A673 (cell line): ENCODE measurements around the gene GRIA1. TPM values are rescaled to one million over a fixed set of nuclear protein-coding genes. Genes with fewer than 3 reads are reported as not detected.
A peak's percentile ranks its signal among the peaks of the same experiment; 100 is the strongest.

Experiments used
- BruUV-seq: library from RNA; stranded (reverse); fragments of 400-500 nt; replicated peaks from 2 replicates; lab custom pipeline; 2021; lab: Mats Ljungman, UMichigan
- CTCF ChIA-PET: fragments of 300-600 bp; sonication (Branson Sonifier 250); formaldehyde crosslinking; loops from one replicate; lab custom pipeline; 2022; ENCODE audit warnings: antibody characterized with exemption; lab: Charles Lee
- POLR2A ChIA-PET: fragments of 300-600 bp; sonication (Branson Sonifier 250); formaldehyde crosslinking; loops from one replicate; lab custom pipeline; 2022; ENCODE audit warnings: antibody characterized with exemption; ENCODE audit not compliant: low non-redundant PET; lab: Charles Lee
- DNase-seq: peaks from one replicate; pipeline ENCODE4 v3.0.0-alpha.2; 2015; ENCODE audit warnings: low spot score
- H3K27ac ChIP-seq: fragments of 200-600 bp; sonication (generic); 2 replicates; pipeline ENCODE4 v1.5.1; 2016; ENCODE audit warnings: mixed run types, low read depth, mild to moderate bottlenecking, mixed read lengths, antibody characterized with exemption, low read length; ENCODE audit not compliant: poor library complexity, severe bottlenecking
- H3K27me3 ChIP-seq: fragments of 200-600 bp; sonication (generic); replicated peaks from 2 replicates; pipeline ENCODE4 v1.6.1; 2017; ENCODE audit warnings: mixed run types, low read depth, mild to moderate bottlenecking, mixed read lengths, antibody characterized with exemption, low read length; ENCODE audit not compliant: insufficient read depth, poor library complexity
- H3K36me3 ChIP-seq: fragments of 200-600 bp; sonication (generic); 2 replicates; pipeline ENCODE4 v1.6.1; 2016; ENCODE audit warnings: mixed run types, mild to moderate bottlenecking, mixed read lengths, antibody characterized with exemption, low read length; ENCODE audit not compliant: insufficient read depth, poor library complexity, severe bottlenecking
- H3K4me1 ChIP-seq: fragments of 200-600 bp; sonication (generic); 2 replicates; pipeline ENCODE4 v1.6.1; 2017; ENCODE audit warnings: mixed run types, mild to moderate bottlenecking, mixed read lengths, antibody characterized with exemption, low read length; ENCODE audit not compliant: insufficient read depth, poor library complexity, severe bottlenecking
- H3K4me3 ChIP-seq: fragments of 200-600 bp; sonication (generic); 2 replicates; pipeline ENCODE4 v1.5.1; 2016; ENCODE audit warnings: low read depth, mixed run types, mild to moderate bottlenecking, mixed read lengths, low read length; ENCODE audit not compliant: poor library complexity, severe bottlenecking
- H3K9me3 ChIP-seq: fragments of 200-600 bp; sonication (generic); 2 replicates; pipeline ENCODE4 v1.6.1; 2016; ENCODE audit warnings: mixed run types, low read depth, mild to moderate bottlenecking, mixed read lengths, antibody characterized with exemption, low read length; ENCODE audit not compliant: poor library complexity, severe bottlenecking
- CTCF ChIP-seq: fragments of 300-800, 200-600 bp; sonication (generic); conservative IDR thresholded peaks from 2 replicates; pipeline ENCODE4 v1.5.1; 2017; ENCODE audit warnings: low read depth, mild to moderate bottlenecking, antibody characterized with exemption, low read length, moderate library complexity, mixed read lengths
- EZH2 ChIP-seq: fragments of 200-600 bp; sonication (generic); IDR thresholded peaks from 2 replicates; pipeline ENCODE4 v1.6.1; 2017; ENCODE audit warnings: borderline replicate concordance, low read depth, mild to moderate bottlenecking, mixed read lengths, antibody characterized with exemption, low read length; ENCODE audit not compliant: poor library complexity, severe bottlenecking
- intact Hi-C: fragments of 100-400 bp; cut with micrococcal nuclease; formaldehyde crosslinking; loops from one replicate; pipeline ENCODE4 v1.10.0; 2022; ENCODE audit not compliant: unreplicated experiment
- total RNA-seq: library from RNA; stranded (reverse); gene quantifications from 2 replicates; pipeline ENCODE4 v1.2.3, GENCODE V29; 2021

The GRIA1 gene
- total RNA-seq, 1 experiment from 2014 or later, result 0.69 TPM

DNA sequence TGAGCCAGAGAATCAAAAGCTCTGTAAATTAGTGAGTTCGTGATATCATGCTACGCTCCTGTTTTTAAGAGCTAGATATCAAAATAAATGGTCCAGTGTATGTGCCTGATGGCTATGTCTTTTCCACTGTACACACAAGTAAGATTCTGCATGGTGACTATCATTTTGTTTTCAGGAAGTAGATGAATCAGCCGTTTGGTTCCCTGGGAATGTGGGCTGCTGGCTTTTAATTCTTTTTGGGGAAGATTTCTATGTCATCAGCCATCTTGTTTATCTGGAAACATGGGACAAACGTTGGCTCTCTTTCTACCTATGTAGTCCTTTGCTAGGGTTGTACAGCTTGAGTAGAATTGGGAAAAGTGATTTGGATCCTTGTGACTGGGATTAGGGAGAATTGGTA is 126.7 kb downstream of the GRIA1 start:
- intact Hi-C loops, result no loop called here
- H3K36me3 ChIP-seq, result no peaks in the 10 kb centered on the region
- no peaks in the 10 kb centered on the region for H3K27me3 ChIP-seq
- BruUV-seq, result no TSS peak
- no peak for DNase-seq
- no peak for TF ChIP-seq CTCF
- no peaks in the 10 kb centered on the region for H3K9me3 ChIP-seq
- peaks cover 5% of the 10 kb centered on the region for H3K4me1 ChIP-seq
- ChIA-PET CTCF (no interaction called here), POLR2A (no interaction called here)
- no peak overlapping the region for H3K27ac ChIP-seq
- no peak overlapping the region for H3K4me3 ChIP-seq

- CTCF ChIA-PET, result no interaction called here
- intact Hi-C loops, result no loop called here
- no peak overlapping the region for H3K27ac ChIP-seq
Observed at GRCh38 chr5:153618307-153618706, 127.8 kb downstream of the GRIA1 start.

DNA sequence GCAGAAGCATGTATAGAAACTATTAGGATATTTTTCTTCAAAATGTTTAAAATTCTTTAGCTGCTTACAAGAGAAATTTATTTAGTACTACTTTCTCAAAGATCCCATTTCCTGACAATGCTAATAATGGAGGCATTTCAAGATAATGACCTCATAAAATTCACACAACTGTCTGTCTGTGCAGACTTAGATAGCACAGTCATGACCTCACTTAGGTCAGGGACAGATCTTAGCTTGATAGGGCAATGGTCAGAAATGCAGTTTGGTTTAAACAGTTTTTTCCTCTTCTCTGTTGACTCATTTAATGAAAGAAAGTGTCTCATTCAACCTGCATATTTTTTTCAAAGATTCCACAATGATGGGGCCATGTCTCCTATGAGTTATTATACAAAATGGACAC is 128.4 kb downstream of the GRIA1 start:
- no peaks in the 10 kb centered on the region for H3K27me3 ChIP-seq
- POLR2A ChIA-PET, result no interaction called here
- H3K36me3 ChIP-seq, result no peaks in the 10 kb centered on the region
- TF ChIP-seq CTCF (no peak), EZH2 (no peak)
- peaks cover 5% of the 10 kb centered on the region for H3K4me1 ChIP-seq
- no peak overlapping the region for H3K4me3 ChIP-seq
- intact Hi-C loops, result no loop called here
- no peak for DNase-seq
- BruUV-seq, result no TSS peak
- no peak overlapping the region for H3K27ac ChIP-seq
- CTCF ChIA-PET, result no interaction called here
- no peaks in the 10 kb centered on the region for H3K9me3 ChIP-seq

More at GRCh38 chr5:153618307-153618706, 127.8 kb downstream of the GRIA1 start:
- no peaks in the 10 kb centered on the region for H3K27me3 ChIP-seq
- POLR2A ChIA-PET, result no interaction called here
- H3K4me3 ChIP-seq, result no peak overlapping the region
- no TSS peak for BruUV-seq
- peaks cover 5% of the 10 kb centered on the region for H3K4me1 ChIP-seq
- DNase-seq, result peak; percentile 23
- TF ChIP-seq CTCF (no peak), EZH2 (no peak)
- no peaks in the 10 kb centered on the region for H3K9me3 ChIP-seq
- H3K36me3 ChIP-seq, result no peaks in the 10 kb centered on the region
